Stimulated activated CD8-positive, alpha-beta memory T cell treated with anti-CD3 and anti-CD28 coated beads, Interleukin-12 subunit alpha, Interleukin-12 subunit beta, amount 100 ng/mL, for 1 hour (primary cell): ENCODE measurements around the gene CCL15.

ENCODE experiments used
- DNase-seq: peaks from one replicate; pipeline ENCODE4 v3.0.0-alpha.2; 2020; ENCODE audit warnings: low read depth

CCL15 gene

GRCh38 chr17:35991075-35991474 lies 10.3 kb downstream of the CCL15 start:
- DNase-seq, result no peak

GRCh38 chr17:35988164-35988563 lies 13.2 kb downstream of the CCL15 start:
- DNase-seq, result no peak

GRCh38 chr17:35986643-35987042 lies 14.7 kb downstream of the CCL15 start, which contains the start of gene CCL14:
Gene CCL14, minus strand, starts transcription at chr17:35986729. Its CDS starts 80 bp downstream, at chr17:35986649.
- no peak for DNase-seq

GRCh38 chr17:35984140-35984539 lies 17.2 kb downstream of the CCL15 start:
- no peak for DNase-seq

GRCh38 chr17:35982409-35983191 lies 18.8 kb downstream of the CCL15 start:
- DNase-seq, result no peak

DNA sequence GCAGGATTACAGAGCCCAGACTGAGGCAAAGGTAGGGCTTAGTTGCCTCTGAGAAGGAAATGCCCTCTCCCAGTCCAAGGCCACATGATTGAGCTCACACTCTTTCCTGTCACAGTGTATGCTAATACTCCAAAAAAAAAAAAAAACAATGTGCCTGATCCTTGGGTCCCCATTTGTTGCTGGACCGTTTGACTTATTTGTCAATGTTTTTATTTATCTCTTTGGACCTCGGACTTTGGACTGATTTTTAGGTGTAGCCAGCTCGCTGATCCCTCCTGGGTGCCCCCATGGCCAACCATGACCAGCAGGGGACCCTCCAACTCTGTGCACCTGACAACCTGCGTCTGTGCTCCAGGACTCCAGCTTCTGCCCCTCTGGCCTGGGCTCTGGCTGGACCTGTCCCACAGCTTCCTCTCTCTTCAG lies 19.4 kb downstream of the CCL15 start:
- no peak for DNase-seq

DNA sequence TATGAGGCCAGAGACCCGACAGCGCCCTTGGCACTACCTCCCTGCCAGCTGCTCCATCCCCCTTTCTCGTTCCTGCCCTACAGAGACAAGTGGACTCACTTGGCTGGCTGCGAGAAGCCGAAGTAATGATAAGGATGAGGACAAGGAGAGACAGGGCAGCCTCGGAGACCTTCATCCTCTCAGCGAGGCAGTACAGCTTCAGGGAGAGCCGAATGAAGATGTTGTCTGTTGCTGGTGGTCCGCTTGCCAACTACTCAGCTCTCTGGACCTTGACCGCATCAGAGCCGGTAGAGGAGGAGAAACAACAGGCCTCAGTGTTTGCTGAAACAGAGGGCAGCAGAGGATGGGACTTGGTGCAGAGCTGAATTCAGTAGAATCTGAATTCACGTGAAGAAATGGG lies 20.1 kb downstream of the CCL15 start, which contains the start of gene CCL16:
CCL16 (minus strand) TSS at position 252 of the 400 bp plus-strand sequence; CDS start at position 175, 77 bp downstream.
- DNase-seq, result no peak

GRCh38 chr17:35978346-35978745 lies 23.0 kb downstream of the CCL15 start:
- no peak for DNase-seq

- no peak for DNase-seq
Observed at GRCh38 chr17:35977509-35977908, 23.8 kb downstream of the CCL15 start.

DNA sequence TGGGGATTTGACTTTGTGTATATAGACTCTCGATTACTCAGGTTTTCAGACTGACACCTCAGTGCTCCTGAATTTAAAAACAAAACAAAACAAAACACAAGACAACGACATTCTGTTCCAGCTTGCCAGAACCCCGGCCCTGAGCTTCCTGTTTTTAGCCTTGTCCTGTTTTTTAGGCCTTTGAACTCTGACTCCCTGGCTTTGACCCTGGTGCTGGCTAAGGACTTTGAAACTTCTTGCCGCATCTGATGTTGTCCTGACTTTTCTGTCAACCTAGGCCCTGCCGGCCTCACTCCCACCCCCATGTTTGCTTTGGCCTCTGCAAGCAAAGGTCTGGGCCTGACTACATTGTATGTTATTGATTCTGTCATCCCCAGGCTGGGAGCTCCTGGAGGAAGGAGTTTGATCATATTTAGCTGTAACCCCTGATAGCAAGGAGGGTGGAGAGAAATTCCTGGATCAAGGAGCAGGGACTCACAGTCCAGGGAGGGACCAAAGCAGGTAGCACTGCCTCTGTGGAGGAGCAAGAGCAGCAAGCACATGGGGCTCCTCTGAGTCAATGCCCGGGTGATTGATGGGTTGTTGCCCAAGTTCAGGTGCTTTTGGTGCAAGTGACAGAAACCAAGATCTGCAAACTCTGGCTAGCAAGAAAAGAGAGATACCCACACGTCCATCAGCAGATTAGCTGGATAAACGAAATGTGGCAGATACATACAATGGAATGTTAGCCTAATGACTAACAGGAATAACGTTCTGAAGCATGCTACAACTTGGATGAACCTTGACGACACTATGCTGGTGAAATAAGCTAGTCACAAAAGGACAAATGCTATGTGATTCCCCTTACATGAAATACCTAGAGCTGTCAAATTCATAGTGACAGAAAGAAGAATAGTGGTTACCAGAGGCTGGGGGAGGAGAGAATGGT lies 27.8 kb downstream of the CCL15 start:
- no peak for DNase-seq

- DNase-seq, result no peak
Observed at GRCh38 chr17:35972945-35973332, 28.4 kb downstream of the CCL15 start.

DNA sequence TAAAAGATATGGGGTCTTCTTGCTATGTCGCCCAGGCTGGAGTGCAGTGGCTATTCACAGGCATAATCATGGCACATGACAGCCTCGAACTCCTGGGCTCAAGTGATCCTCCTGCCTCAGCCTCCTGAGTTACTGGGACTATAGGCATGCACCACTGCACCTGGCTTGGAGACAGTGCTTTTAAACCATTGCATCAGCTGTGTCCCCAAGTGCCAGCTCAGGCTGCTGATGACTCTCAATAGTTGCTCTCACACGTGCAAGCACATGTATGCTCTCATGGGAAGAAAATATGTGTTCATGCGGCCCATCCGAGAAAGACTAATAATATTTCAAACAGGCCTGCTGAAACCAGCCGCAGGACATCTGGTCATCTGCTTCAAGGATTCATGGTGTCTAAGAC lies 28.8 kb downstream of the CCL15 start:
- no peak for DNase-seq

- DNase-seq, result no peak
Observed at GRCh38 chr17:35972066-35972465, 29.3 kb downstream of the CCL15 start.

DNA sequence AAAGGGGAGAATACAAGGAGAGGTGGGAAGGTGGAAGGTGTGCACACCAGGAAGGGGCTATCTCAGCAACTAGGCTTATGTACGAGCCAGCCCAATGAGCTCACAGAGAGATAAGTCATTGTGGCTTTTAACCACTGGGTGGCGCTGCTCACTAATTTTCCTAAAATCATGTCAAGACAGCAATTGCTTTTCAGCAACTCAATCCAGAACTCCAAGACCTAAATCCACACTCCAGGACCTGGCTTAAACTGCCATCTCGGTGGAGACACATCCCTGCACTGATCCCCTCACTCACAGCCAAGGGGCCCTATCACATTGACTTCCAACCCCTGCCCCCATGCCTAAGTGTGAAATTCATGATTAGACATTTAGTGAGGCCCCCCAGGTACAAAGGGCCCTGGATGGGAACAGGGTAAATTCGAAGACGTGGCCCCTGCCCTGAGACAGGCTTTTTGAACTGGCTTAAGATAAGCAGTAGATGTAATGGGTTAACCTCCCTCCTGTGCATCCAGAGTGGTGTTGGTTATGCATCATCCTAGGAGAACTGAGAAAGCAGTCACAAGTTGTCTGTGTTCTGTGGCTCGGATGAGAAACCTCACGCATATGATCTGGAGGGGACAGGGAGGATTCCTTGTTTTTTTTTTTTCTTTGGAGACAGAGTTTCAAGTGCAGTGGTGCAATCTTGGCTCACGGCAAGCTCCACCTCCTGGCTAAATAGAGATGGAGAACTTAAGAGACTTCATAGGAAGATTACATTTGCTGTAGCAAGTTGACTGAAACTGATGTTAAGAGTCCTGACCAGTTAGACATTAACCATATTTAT lies 31.6 kb downstream of the CCL15 start:
- peak; percentile 66 for DNase-seq

DNA sequence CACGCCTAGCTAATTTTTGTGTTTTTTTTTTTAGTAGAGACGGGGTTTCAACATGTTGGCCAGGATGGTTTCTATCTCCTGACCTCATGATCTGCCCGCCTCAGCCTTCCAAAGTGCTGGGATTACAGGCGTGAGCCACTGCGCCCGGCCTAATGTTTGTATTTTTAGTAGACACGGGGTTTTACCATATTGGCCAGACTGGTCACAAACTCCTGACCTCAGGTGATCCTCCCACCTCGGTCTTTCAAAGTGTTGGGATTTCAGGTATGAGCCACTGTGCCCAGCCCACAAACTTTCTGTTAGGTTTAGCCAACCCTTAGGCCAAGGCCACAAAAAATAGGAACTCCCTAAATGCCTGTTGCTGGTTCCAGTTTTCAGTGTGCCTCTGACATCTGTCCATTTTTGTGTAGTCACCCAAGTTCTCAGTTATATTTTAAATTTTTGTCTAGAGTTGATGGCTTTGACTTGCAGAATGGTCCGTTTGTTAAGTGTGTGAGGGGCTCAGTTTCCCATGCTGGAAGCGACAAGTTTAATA lies 32.8 kb downstream of the CCL15 start:
- no peak for DNase-seq

DNA sequence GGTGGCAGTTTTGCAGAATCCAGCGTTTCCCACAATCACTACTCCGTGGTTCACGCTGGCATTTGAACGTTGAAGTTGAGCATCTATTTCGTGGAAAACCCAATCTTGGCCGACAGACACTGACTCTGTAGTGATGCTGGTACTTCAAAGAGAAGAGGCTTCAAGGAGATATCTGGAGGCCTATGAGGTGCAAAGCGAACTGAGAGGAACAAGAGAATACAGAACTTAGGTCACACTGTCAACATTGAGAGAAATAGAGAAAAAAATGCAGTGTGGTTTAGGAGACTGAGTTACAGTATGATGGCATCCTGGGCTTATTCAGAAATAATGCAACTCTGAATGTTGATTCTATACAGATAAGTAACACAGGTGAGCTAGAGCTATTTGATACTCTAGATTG lies 36.1 kb downstream of the CCL15 start:
- no peak for DNase-seq

GRCh38 chr17:35963663-35964062 lies 37.7 kb downstream of the CCL15 start:
- no peak for DNase-seq

DNA sequence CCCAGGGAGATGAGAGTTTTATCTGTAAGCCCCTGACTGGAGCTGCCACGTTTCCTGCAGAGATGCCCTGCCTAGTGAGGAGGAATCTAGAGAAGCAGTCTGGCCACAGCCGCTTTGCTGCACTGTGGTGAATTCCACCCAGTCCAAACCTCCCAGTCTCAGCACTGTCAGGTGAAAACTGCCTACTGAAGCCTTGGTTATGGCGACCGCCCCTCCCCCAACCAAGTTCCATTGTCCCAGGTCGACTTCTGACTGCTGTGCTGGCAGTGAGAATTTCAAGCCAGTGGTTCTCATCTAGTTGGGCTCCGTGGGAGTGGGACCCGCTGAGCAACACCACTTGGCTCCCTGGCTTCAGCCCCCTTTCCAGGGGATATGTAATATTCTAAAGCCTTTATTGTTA lies 47.6 kb downstream of the CCL15 start:
- DNase-seq, result no peak

DNA sequence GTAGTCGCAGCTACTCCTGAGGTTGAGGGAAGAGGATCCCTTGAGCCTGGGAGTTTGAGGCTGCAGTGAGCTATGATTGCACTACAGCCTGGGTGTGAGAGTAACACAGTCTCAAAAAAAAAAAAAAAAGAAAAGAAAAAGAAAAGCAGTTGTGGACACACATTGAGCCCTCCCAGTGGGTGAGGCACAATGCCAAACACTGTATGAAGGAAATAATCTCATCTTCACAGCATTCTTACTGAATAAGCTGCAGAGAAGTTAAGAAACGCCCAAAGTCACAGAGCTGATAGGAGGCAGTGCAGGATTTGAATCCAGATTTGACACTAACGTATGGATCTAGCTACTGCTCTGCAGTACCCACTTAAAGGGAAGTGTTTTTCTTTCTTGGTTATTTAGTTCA lies 52.0 kb downstream of the CCL15 start:
- DNase-seq, result no peak

GRCh38 chr17:35948092-35948491 lies 53.3 kb downstream of the CCL15 start:
- no peak for DNase-seq
